Measurements from ENCODE around the gene ADGRL1. TPM values are rescaled to one million over a fixed set of nuclear protein-coding genes. Genes with fewer than 3 reads are reported as not detected.

The ADGRL1 gene
- total RNA-seq, 1 experiment from 2014 or later, result 26.5 TPM

DNA sequence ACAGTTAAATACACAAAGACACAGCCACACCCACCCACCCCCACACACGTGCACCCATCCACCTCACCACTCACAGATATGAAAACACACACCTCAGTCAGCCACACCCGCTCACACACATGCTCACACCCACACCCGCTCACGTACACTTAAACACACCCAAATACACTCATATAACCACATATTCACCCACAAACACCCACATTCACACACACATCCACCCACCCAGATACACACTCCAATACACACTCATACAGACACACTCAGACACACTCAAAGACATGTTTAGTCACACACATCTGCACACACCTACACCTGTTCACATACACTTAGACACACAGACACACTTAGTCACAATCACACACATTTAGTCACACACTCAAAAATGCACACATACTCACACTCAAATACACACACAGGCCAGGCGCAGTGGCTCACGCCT lies 30.6 kb downstream of the ADGRL1 start:
- no peak overlapping the region for H3K27ac Mint-ChIP-seq (ENCODE audit: unreplicated experiment)
- H3K4me1 Mint-ChIP-seq (ENCODE audit: low read depth, unreplicated experiment), result no peaks in the 10 kb centered on the region
- CTCF ChIA-PET, result no interaction called here
- no peak for DNase-seq
- H3K9me3 Mint-ChIP-seq (ENCODE audit: low read depth, unreplicated experiment), result no peaks in the 10 kb centered on the region
- intact Hi-C loops (cut with micrococcal nuclease; ENCODE audit: unreplicated experiment), result no loop called here
- no peaks in the 10 kb centered on the region for H3K27me3 Mint-ChIP-seq (ENCODE audit: unreplicated experiment)
- H3K4me3 Mint-ChIP-seq (ENCODE audit: low read depth, unreplicated experiment), result no peak overlapping the region
- BruUV-seq (replicated peaks), result no TSS peak
- peaks cover 6% of the 10 kb centered on the region for H3K36me3 Mint-ChIP-seq (ENCODE audit: insufficient read depth, unreplicated experiment)
- TF ChIP-seq, protein P1, sequence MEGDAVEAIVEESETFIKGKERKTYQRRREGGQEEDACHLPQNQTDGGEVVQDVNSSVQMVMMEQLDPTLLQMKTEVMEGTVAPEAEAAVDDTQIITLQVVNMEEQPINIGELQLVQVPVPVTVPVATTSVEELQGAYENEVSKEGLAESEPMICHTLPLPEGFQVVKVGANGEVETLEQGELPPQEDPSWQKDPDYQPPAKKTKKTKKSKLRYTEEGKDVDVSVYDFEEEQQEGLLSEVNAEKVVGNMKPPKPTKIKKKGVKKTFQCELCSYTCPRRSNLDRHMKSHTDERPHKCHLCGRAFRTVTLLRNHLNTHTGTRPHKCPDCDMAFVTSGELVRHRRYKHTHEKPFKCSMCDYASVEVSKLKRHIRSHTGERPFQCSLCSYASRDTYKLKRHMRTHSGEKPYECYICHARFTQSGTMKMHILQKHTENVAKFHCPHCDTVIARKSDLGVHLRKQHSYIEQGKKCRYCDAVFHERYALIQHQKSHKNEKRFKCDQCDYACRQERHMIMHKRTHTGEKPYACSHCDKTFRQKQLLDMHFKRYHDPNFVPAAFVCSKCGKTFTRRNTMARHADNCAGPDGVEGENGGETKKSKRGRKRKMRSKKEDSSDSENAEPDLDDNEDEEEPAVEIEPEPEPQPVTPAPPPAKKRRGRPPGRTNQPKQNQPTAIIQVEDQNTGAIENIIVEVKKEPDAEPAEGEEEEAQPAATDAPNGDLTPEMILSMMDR (IDR thresholded peaks at IDR 0.05; ENCODE audit: unreplicated experiment), result no peak

DNA sequence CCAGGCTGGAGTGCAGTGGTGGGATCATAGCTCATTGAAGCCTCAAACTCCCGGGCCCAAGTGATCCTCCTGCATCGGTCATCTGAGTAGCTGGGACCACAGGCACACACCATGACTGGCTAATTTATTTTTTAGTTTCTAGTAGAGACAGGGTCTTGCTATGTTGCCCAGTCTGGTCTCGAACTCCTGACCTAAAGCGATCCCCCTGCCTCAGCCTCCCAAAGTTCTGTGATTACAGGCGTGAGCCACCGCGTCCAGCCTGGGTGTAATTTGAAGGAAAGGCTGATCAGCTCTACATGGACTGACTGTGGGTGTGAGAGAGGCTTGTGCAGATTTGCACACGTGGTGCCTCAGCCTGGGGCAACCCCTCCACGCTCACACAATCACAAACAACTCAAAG lies 31.1 kb downstream of the ADGRL1 start:
- intact Hi-C loops (cut with micrococcal nuclease; ENCODE audit: unreplicated experiment), result no loop called here
- no peak for DNase-seq
- Mint-ChIP-seq H3K36me3 (ENCODE audit: insufficient read depth, unreplicated experiment) (peaks cover 6% of the 10 kb centered on the region), H3K4me3 (ENCODE audit: low read depth, unreplicated experiment) (no peak overlapping the region), H3K27ac (ENCODE audit: unreplicated experiment) (no peak overlapping the region), H3K4me1 (ENCODE audit: low read depth, unreplicated experiment) (no peaks in the 10 kb centered on the region), H3K27me3 (ENCODE audit: unreplicated experiment) (no peaks in the 10 kb centered on the region), H3K9me3 (ENCODE audit: low read depth, unreplicated experiment) (no peaks in the 10 kb centered on the region)
- no TSS peak for BruUV-seq (replicated peaks)
- CTCF ChIA-PET, result no interaction called here
- TF ChIP-seq, protein P1 (IDR thresholded peaks at IDR 0.05; ENCODE audit: unreplicated experiment), result no peak

DNA sequence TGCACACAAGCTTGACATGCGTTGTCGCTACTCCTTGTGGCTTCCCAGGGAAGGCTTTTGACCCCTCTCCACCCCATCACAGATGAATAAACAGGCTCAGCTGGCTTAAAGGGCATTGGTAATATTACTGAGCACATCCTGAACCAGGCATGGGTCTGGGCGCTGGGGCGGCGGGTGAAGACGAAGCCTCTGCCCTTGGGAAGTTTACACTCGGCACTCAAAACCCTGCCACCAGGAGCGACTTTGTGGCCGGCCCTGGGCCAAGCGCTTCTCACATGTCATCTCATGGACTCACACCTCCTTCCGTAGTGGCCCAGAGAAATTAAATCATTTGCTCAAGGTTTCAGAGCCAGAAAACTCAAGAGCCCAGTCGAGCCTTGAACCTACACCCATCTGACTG lies 37.0 kb downstream of the ADGRL1 start:
- Mint-ChIP-seq H3K27ac (ENCODE audit: unreplicated experiment) (no peak overlapping the region), H3K9me3 (ENCODE audit: low read depth, unreplicated experiment) (no peaks in the 10 kb centered on the region), H3K4me1 (ENCODE audit: low read depth, unreplicated experiment) (no peaks in the 10 kb centered on the region), H3K4me3 (ENCODE audit: low read depth, unreplicated experiment) (no peak overlapping the region), H3K27me3 (ENCODE audit: unreplicated experiment) (no peaks in the 10 kb centered on the region), H3K36me3 (ENCODE audit: insufficient read depth, unreplicated experiment) (peaks cover 6% of the 10 kb centered on the region)
- no peak for DNase-seq
- CTCF ChIA-PET, result no interaction called here
- no TSS peak for BruUV-seq (replicated peaks)
- intact Hi-C loops (cut with micrococcal nuclease; ENCODE audit: unreplicated experiment), result no loop called here
- TF ChIP-seq, protein P1 (IDR thresholded peaks at IDR 0.05; ENCODE audit: unreplicated experiment), result no peak

DNA sequence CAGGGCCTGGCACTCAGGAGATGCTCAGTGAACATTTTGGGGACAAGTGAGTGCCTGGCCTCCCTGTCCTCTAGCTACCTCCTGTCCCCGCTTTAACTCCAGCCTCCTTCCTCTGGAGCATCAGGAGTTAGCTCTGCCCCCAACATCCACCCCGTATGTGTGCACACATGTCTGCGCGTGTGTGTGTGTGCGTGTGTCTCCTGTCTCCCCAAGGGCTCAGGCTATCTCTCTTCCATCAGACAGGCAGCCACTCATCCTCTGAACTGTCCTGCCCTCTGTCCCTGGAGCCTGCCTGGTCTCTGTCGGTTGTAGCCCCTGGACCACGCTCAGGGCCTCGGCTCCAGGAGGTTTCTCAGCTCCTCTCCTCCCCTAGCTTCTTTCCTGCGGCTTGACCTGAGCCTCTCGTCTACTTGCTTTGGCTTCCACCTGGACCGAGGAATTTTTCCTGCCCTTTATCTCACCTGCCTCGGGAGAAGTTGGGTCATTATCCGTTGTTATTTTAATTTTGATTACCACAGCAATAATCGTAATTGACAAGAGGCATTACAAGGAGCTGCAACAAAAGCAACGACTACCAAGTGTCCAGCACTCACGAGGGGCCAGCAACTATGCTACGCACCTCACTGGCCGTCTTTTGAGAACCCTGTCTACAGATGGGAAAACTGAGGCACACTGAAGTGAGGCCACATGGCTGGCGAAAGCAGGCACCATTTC lies 37.6 kb downstream of the ADGRL1 start:
- Mint-ChIP-seq H3K9me3 (ENCODE audit: low read depth, unreplicated experiment) (no peaks in the 10 kb centered on the region), H3K4me3 (ENCODE audit: low read depth, unreplicated experiment) (no peak overlapping the region), H3K36me3 (ENCODE audit: insufficient read depth, unreplicated experiment) (peaks cover 6% of the 10 kb centered on the region), H3K27ac (ENCODE audit: unreplicated experiment) (no peak overlapping the region), H3K27me3 (ENCODE audit: unreplicated experiment) (no peaks in the 10 kb centered on the region), H3K4me1 (ENCODE audit: low read depth, unreplicated experiment) (no peaks in the 10 kb centered on the region)
- TF ChIP-seq, protein P1 (IDR thresholded peaks at IDR 0.05; ENCODE audit: unreplicated experiment), result no peak
- DNase-seq, result no peak
- CTCF ChIA-PET, result interaction anchor here (0.7 kb wide), 1 partner anchor 23 kb away, joined by 4 read pairs; no protein-coding TSS in a partner anchor
- intact Hi-C loops (cut with micrococcal nuclease; ENCODE audit: unreplicated experiment), result no loop called here
- no TSS peak for BruUV-seq (replicated peaks)

Data from Calu3 (cell line).